ENCODE data around the gene HEATR1.

The HEATR1 gene

GRCh38 chr1:236540813-236541465 lies 63.4 kb downstream of the HEATR1 start:
- no peak for DNase-seq

- no peak for DNase-seq
These were observed 67.8 kb downstream of the HEATR1 start for GRCh38 chr1:236536540-236536939.

- DNase-seq = no peak
These were observed 68.6 kb downstream of the HEATR1 start for GRCh38 chr1:236535662-236536161.

- no peak for DNase-seq
These were observed 69.1 kb downstream of the HEATR1 start for GRCh38 chr1:236535190-236535589.

GRCh38 chr1:236534151-236534651 lies 70.1 kb downstream of the HEATR1 start:
- no peak for DNase-seq

- DNase-seq = no peak
These were observed 71.5 kb downstream of the HEATR1 start for GRCh38 chr1:236532850-236533249.

- no peak for DNase-seq
These were observed 73.4 kb downstream of the HEATR1 start for GRCh38 chr1:236530959-236531358.

- DNase-seq = no peak
These were observed 74.0 kb downstream of the HEATR1 start for GRCh38 chr1:236530286-236530685.

- DNase-seq = no peak
These were observed 78.2 kb downstream of the HEATR1 start for GRCh38 chr1:236526079-236526478.

GRCh38 chr1:236524895-236525184 lies 79.5 kb downstream of the HEATR1 start:
- DNase-seq = no peak

GRCh38 chr1:236524142-236524894 lies 80.0 kb downstream of the HEATR1 start:
- peak; percentile 85 for DNase-seq

- DNase-seq = peak; percentile 94
These were observed 80.6 kb downstream of the HEATR1 start, which contains the start of gene LGALS8 for GRCh38 chr1:236523704-236524141. Gene LGALS8 (plus strand): TSS chr1:236523982. CDS start chr1:236526071, 2,089 bp downstream.

GRCh38 chr1:236522937-236523703 lies 81.2 kb downstream of the HEATR1 start:
- DNase-seq = no peak

- DNase-seq = no peak
These were observed 83.8 kb downstream of the HEATR1 start for GRCh38 chr1:236520445-236521005.

GRCh38 chr1:236518322-236518721 lies 86.0 kb downstream of the HEATR1 start:
- DNase-seq = no peak

- no peak for DNase-seq
These were observed 87.2 kb downstream of the HEATR1 start for GRCh38 chr1:236516929-236517704.

GRCh38 chr1:236515443-236515958 lies 88.8 kb downstream of the HEATR1 start:
- DNase-seq = no peak

- no peak for DNase-seq
These were observed 89.4 kb downstream of the HEATR1 start for GRCh38 chr1:236514703-236515442.

GRCh38 chr1:236511735-236512418 lies 92.4 kb downstream of the HEATR1 start:
- DNase-seq = no peak

GRCh38 chr1:236509647-236510401 lies 94.5 kb downstream of the HEATR1 start:
- DNase-seq = no peak
